ENCODE measurements around the gene CHI3L2. TPM values are rescaled to one million over a fixed set of nuclear protein-coding genes. Genes with fewer than 3 reads are reported as not detected.
A peak's percentile ranks its signal among the peaks of the same experiment; 100 is the strongest.

The CHI3L2 gene
- total RNA-seq, 6 experiments from 2014 or later, result 0.35 to 0.64 (median 0.57) TPM; not detected in 3

DNA sequence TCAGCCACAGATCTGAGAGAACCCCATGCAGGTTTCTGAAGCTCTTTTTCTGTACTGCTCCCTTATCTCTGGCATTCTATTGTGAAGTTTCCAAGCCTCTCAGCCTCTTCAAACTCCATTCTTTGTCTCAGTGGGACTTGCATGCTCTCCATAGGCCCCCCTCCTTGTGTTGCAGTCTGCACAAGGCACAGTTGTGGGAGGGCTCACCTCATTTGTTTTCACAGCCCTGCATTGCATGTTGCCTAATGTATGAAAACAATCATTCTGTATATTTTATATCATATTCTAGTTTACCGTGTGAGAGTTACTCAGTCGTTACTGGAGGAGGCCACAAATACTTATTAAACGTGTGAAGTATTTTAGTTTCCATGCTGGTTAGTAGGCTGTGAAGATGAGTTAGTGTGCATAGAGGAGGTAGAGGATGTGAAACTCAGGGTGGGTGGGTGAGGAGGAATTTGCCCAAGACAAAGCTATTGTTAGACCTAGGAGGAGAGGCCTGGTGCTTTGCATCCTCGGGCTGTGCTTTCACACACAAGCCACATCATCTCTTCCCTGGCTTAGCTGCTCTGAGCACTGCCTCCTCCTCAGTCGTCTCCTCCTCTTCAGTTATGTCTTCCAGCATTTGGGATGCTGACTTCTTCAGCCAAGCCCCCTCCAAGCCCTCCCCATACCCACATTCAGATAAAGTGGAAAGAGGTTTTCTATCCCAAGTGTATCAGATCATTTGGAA, 7.8 kb upstream of the CHI3L2 start:
- Mint-ChIP-seq H3K9me3 (no peaks in the 10 kb centered on the region), H3K27ac (no peak overlapping the region), H3K4me1 (ENCODE audit: low read depth) (peaks cover 28% of the 10 kb centered on the region), H3K36me3 (ENCODE audit: low read depth) (no peaks in the 10 kb centered on the region), H3K4me3 (no peak overlapping the region), H3K27me3 (ENCODE audit: insufficient read depth) (peaks cover 4% of the 10 kb centered on the region)
- TF ChIP-seq, protein P1, sequence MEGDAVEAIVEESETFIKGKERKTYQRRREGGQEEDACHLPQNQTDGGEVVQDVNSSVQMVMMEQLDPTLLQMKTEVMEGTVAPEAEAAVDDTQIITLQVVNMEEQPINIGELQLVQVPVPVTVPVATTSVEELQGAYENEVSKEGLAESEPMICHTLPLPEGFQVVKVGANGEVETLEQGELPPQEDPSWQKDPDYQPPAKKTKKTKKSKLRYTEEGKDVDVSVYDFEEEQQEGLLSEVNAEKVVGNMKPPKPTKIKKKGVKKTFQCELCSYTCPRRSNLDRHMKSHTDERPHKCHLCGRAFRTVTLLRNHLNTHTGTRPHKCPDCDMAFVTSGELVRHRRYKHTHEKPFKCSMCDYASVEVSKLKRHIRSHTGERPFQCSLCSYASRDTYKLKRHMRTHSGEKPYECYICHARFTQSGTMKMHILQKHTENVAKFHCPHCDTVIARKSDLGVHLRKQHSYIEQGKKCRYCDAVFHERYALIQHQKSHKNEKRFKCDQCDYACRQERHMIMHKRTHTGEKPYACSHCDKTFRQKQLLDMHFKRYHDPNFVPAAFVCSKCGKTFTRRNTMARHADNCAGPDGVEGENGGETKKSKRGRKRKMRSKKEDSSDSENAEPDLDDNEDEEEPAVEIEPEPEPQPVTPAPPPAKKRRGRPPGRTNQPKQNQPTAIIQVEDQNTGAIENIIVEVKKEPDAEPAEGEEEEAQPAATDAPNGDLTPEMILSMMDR (IDR thresholded peaks at IDR 0.05), result no peak
- no peak for DNase-seq

DNA sequence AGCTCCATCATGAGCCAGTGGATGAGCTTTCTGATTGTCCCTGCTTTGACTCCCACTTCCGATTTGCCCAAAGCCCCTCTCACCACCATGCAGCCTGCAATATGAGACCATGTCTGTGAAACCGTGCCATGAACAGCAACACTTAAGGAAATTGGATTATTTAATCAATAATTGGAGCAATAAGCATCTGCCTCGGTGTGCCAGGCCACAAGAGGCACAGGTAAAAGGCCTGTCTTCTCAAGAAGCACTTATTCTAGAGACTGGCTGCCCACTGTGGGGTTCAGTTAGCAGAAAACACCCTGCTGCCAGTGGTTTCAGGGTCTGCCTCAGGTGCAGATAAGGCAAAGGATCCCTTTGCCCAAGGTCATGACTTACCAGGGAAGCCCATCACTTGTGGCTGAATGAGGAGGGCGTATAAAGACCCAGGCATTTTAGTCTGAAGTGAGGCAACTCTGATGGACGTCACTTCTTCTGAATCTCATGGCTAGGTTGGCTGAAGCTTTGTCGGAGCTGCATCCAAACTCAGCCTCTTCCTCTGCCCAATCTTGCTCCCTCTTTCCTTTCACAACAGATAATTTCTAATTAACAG, 7.1 kb upstream of the CHI3L2 start:
- Mint-ChIP-seq H3K4me1 (ENCODE audit: low read depth) (peaks cover 27% of the 10 kb centered on the region), H3K27me3 (ENCODE audit: insufficient read depth) (peaks cover 4% of the 10 kb centered on the region), H3K9me3 (no peaks in the 10 kb centered on the region), H3K36me3 (ENCODE audit: low read depth) (no peaks in the 10 kb centered on the region), H3K4me3 (no peak overlapping the region), H3K27ac (no peak overlapping the region)
- no peak for DNase-seq
- TF ChIP-seq, protein P1 (IDR thresholded peaks at IDR 0.05), result no peak

DNA sequence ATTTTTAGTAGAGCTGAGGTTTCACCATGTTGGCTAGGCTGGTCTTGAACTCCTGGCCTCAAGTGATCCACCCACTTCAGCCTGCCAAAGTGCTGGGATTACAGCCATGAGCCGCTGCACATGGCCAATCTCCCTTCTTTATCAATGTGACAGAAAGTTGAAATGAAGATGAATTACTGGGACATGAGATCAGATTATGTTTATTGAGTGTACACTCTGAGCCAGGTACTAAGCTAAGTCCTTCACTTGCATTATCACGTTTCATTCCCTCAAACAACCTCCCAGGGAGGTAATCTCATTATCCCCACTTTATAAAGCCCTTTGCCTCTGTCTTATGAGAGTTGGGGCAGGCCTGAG, 6.3 kb upstream of the CHI3L2 start:
- no peaks in the 10 kb centered on the region for H3K9me3 Mint-ChIP-seq
- no peak overlapping the region for H3K27ac Mint-ChIP-seq
- DNase-seq, result no peak
- H3K4me1 Mint-ChIP-seq (ENCODE audit: low read depth), result peaks cover 35% of the 10 kb centered on the region
- TF ChIP-seq, protein P1 (IDR thresholded peaks at IDR 0.05), result no peak
- H3K27me3 Mint-ChIP-seq (ENCODE audit: insufficient read depth), result peaks cover 4% of the 10 kb centered on the region
- no peak overlapping the region for H3K4me3 Mint-ChIP-seq
- H3K36me3 Mint-ChIP-seq (ENCODE audit: low read depth), result no peaks in the 10 kb centered on the region

DNA sequence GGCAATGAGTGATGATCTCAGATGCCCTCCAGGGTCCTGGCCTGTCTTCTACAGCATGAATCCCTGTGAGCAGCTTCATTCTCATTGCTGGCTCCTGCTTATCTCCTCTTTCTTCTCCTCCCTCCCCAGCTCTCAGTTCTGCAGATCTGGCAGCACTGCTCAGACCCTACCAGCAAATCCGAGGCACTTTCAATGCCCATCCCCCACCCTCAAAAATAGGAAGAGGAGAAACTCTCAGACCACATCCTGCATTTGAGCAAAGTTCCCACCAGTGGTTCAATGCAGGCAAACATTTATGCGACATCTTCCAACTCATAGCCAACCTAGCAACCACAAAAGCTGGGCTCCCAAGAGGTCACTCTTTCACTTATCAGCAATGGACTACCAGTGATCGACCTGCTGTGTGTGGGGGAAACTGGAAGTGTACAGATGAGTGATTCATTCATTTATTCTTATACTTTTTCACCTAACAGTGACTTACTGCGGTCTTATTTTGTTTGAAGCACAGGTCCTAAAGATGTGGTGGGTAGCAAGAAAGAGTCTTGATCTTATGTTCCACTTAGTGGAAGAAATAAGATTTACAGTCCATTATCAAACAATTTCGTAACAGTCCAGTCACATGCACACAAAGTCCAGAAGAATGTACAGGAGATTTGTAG, 5.8 kb upstream of the CHI3L2 start:
- H3K36me3 Mint-ChIP-seq (ENCODE audit: low read depth), result no peaks in the 10 kb centered on the region
- TF ChIP-seq, protein P1 (IDR thresholded peaks at IDR 0.05), result no peak
- H3K4me1 Mint-ChIP-seq (ENCODE audit: low read depth), result peaks cover 35% of the 10 kb centered on the region
- H3K9me3 Mint-ChIP-seq, result no peaks in the 10 kb centered on the region
- no peak for DNase-seq
- H3K4me3 Mint-ChIP-seq, result no peak overlapping the region
- H3K27ac Mint-ChIP-seq, result no peak overlapping the region
- H3K27me3 Mint-ChIP-seq (ENCODE audit: insufficient read depth), result peaks cover 4% of the 10 kb centered on the region

DNA sequence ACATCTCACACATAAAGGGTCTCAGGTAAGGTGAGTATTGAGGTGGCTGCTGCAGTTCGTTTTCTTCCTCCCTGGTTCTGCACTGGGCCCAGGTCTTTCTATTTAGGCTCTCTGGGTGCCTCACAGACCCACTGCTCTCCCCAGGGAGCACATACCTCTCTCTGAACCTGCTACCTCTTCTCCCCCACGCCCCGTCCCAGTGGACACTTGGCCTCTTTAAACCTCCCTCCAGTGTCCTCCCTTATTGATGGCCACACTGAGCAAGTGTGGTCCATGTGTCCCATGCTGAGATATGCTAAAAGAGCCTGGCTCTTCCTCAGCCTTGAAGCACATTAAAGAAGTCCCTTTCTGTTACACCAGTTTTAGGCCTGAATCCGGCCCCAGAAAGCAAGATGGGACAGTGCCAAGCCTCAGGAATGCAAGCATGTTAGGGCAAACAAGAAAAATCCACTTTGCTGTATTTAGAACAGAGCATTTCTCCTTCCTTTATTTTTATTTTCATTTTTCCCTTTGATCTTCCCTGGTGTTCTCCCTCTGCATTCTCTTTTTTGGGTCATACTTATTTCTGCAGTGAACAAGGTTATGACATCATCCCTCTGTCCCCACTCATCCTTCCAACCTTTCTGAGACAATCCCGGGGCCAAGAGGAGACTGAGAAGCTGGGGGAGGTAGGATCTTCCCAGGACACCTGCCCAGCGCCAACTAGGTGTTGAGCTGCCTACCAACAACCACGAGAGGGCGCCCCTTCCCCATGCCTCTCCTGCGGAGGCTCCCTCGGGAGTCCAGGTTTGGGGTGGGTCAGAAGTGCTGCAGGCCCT, 5.0 kb upstream of the CHI3L2 start:
- 0 out of 2 replicates have a peak overlapping the region, but pooled peaks have one; percentile 5 for H3K27ac Mint-ChIP-seq
- TF ChIP-seq, protein P1 (IDR thresholded peaks at IDR 0.05), result peak; percentile 98
- peak; percentile 53 for DNase-seq

More for the DNA sequence above, 5.0 kb upstream of the CHI3L2 start:
- Mint-ChIP-seq H3K9me3 (no peaks in the 10 kb centered on the region), H3K27me3 (ENCODE audit: insufficient read depth) (peaks cover 4% of the 10 kb centered on the region), H3K4me3 (peak overlapping the region; percentile 53), H3K36me3 (ENCODE audit: low read depth) (no peaks in the 10 kb centered on the region), H3K4me1 (ENCODE audit: low read depth) (peaks cover 42% of the 10 kb centered on the region)

Data from HFFc6 (cell line).